GM23338 (cell line): Measurements from ENCODE around the gene IMMP2L.

Source experiments
- CREB1 ChIP-seq: fragments of 250-450 bp; sonication (Bioruptor Pico); IDR thresholded peaks from 2 replicates; pipeline ENCODE4 v1.5.0; 2020; ENCODE audit warnings: low read depth, mild to moderate bottlenecking, moderate library complexity
- CTCF ChIP-seq, 2 experiments: fragments of 200-600 bp in 1 of 2; sonication (generic) in 1 of 2; conservative IDR thresholded peaks; 2 replicates each; pipeline versions ENCODE4 v1.5.1 to v1.6.1; 2016 to 2017; ENCODE audit warnings: antibody characterized with exemption in 2 of 2, low read depth in 2 of 2, mild to moderate bottlenecking in 2 of 2, moderate library complexity in 1 of 2
- ETS1 ChIP-seq: IDR thresholded peaks from 2 replicates; pipeline ENCODE4 v1.6.1; 2016; ENCODE audit warnings: antibody characterized with exemption
- EZH2 ChIP-seq: fragments of 200-600 bp; sonication (generic); IDR thresholded peaks from one replicate; pipeline ENCODE4 v1.8.0; 2017; ENCODE audit warnings: antibody characterized with exemption, mild to moderate bottlenecking, low read depth; ENCODE audit not compliant: unreplicated experiment
- EZH2phosphoT487 ChIP-seq: fragments of 200-600 bp; sonication (generic); IDR thresholded peaks from one replicate; pipeline ENCODE4 v1.8.1; 2018; ENCODE audit warnings: antibody characterized with exemption; ENCODE audit not compliant: unreplicated experiment
- JUNB ChIP-seq: IDR thresholded peaks from one replicate; pipeline ENCODE4 v1.6.1; 2016; ENCODE audit warnings: antibody characterized with exemption; ENCODE audit not compliant: unreplicated experiment
- NANOG ChIP-seq: IDR thresholded peaks from 2 replicates; pipeline ENCODE4 v1.6.1; 2016; ENCODE audit warnings: antibody characterized with exemption, borderline replicate concordance
- POLR2AphosphoS5 ChIP-seq: IDR thresholded peaks from 2 replicates; pipeline ENCODE4 v1.6.1; 2016; ENCODE audit warnings: antibody characterized with exemption, low read depth
- REST ChIP-seq: IDR thresholded peaks from one replicate; pipeline ENCODE4 v1.6.1; 2018; ENCODE audit warnings: antibody characterized with exemption; ENCODE audit not compliant: unreplicated experiment
- ZNF331 ChIP-seq: fragments of 250-450 bp; sonication (Bioruptor Pico); IDR thresholded peaks from 2 replicates; pipeline ENCODE4 v1.5.0; 2020; ENCODE audit warnings: low read depth, mild to moderate bottlenecking, moderate library complexity

GRCh38 chr7:111264981-111265380 is 297.3 kb downstream of the IMMP2L start:
- TF ChIP-seq CTCF (conservative IDR thresholded peaks at IDR 0.05; ENCODE audit: low read depth in 2 of 2) (no peak), EZH2 (no peak), NANOG (no peak), CREB1 (CRISPR knock-in tag) (no peak), POLR2AphosphoS5 (no peak), REST (no peak), JUNB (no peak), EZH2phosphoT487 (no peak), ZNF331 (CRISPR knock-in tag) (no peak), ETS1 (no peak)
